HG02981 (cell line): ENCODE measurements around the gene SF3B6.
"Not testable (repeated sequence)": the region's sequence is repeated elsewhere in the genome, so short reads cannot be mapped to it uniquely, and the experiment has no call there.

Experiments
- ATAC-seq: cut with Tn5 transposase; IDR thresholded peaks from one replicate; pipeline ENCODE4 v1.9.1; 2021; ENCODE audit warnings: mild to moderate bottlenecking, moderate library complexity; ENCODE audit not compliant: unreplicated experiment

The SF3B6 gene

DNA sequence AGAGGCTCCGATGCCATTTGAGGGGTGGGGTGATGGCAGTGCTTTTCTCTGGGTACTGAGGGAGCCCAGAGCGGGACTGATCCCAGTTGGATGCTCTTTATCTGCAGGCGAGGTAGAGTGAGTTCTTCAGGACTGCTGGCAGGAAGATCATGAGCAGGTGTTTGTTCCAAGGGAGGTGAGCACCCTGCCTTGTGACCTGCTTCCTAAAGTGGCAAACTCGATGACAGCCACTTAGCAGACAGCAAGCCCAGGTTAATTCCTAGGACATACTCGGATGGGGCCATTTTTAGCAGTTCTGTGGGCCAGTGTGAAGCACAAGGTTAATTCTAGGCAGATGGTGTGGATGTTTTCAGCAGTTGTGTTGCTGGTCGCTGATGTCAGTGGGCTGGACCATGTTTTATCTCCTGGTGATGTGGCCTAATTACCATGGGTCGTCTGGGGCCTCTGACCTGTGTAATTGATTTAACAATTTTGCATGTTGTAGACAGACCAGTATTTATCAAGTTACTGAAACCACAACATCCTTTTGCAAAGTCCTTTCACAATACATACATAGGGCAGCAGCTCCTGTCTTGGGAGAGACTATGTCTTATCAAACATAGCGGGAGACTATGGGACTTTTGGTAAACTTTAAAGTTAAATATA is 21.6 kb downstream of the SF3B6 start:
- no peak for ATAC-seq

DNA sequence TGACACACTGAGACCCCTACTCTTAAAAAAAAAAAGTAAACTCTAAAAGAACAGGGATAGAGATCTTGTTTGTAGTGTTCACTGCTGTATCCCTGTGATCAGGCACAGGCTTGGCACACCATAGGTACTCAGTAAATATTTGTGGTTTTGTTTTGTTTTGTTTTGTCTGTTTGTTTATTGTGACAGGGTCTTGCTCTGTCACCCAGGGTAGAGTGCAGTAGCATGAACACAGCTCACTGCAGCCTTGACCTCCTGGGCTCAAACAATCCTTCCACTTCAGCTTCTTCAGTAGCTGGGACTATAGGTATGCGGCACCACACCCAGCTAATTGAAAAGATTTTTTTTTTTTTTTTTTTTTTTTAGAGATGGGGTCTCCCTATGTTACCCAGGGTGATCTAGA is 23.2 kb downstream of the SF3B6 start:
- no peak for ATAC-seq

DNA sequence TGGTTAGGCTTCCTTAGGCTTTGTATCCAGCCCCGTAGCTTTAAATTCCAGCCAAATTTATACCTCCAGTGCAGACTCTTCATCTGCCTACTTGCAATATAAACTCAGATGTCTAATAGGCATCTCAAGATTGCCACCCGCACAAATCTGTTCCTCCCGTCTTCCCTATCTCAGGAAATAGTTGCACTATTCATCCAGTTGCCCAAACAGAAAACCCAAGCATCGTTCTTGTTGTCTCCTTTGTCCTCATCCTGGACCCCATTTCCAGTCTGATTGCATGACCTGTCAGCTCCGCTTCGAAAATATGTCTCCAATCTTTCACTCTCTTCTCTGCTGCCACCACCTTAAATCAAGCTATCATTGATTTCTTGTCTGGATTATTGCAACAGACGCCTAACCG is 24.3 kb downstream of the SF3B6 start:
- no peak for ATAC-seq

DNA sequence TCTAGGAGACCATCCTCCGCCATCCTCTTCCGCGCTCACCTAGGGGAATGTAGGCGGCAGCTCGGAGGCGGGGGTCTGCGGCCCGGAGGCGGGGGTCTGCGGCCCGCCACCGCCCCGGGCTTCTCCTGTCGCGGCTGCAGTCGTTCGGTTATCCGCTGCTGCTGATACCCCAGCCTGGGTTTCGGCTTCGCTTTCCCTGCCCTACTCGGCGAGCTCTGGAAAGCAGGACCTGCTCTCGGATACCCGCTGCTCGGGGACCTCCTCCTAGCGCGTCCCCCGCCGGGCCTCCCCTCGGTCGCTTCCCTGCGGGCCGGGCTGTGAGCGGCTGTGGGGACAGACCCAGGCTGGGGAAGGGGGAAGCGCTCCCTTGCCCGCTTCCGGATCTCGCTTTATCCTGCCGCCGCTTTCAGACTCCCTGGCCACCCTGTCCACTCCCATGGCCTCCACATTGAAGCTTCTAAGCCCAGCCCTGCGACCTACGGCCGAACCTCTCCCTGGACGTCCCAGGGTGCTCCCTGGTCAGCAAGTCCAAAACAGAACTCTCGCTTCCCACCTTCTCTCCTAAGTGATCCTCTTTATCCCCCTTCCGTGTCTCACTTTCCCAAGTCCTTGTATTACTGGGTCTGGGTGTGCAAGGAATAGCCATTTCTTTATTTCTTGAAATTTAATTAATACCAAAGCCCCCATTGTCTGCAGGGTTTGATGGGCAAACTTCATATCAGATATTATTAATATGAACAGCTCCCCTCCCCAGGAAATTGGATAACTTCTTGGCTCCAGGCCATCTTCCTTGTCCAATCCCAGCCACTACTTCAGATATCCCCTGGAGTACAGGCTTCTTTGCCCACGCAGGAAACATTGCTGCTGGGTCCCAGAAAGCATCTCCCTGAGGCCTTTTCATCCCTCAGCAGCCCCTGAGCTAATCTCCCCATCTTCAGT is 25.8 kb downstream of the SF3B6 start:
- no peak for ATAC-seq

DNA sequence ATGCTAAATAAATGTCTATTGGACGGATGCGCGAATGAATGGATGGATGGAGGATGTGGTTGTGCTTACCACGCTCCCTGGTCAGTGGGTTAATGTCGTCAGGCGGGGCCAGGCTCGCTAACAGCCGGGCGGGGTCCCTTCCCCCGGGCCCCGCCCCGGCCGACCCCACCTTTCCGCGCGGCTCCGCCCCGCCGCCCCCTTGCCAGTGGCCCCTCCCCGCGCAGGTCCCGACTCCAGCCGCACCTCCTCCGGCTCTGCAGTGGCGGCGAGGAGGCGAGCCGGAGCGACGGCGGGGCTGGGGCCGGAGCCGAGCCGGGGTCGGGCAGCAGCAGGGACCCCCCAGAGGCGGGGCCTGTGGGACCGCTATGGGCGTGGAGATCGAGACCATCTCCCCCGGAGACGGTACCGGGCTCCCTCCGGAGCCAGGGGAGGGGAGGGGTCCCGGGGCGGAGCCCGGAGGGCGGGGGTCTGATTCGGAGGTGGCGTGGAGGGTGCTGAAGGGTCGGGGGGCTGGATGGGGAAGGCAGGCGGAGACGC is 26.6 kb downstream of the SF3B6 start, which contains the start of gene FKBP1B:
Gene FKBP1B, plus strand, starts transcription at position 257 of the 537 bp plus-strand sequence. Its CDS starts 109 bp downstream, at position 366.
- no peak for ATAC-seq

DNA sequence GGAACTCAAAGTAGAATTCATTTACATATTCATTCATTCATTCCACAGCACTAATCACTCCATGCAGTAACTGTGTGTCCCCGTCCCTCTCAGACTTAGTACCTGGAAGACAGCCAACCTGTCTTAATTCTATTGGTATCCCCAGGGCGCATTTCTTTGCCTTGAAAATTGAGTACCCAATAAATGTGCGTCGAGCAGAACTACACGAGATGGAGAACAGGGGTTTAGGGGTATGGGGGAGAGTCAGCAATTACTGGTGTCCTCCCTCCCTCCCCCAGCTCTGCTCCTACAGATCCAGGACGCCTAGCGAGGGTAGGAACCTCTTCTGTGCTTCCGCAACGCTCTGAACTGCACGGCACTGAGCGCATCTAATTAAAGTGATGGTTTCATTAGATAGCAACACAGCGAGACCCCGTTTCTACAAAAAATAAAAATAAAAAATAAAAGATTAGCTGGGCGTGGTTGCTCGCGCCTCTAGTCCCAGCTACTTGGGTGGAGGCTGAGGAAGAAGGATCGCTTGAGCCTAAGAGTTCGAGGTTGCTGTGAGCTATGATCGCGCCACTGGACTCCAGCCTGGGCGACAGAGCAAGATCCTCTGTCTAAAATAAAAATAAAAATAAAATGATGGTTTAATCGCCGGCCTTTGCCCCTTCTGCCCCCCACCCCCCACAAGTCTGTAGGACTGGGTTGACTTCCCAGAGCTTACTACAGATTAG is 27.2 kb downstream of the SF3B6 start:
- no peak for ATAC-seq

DNA sequence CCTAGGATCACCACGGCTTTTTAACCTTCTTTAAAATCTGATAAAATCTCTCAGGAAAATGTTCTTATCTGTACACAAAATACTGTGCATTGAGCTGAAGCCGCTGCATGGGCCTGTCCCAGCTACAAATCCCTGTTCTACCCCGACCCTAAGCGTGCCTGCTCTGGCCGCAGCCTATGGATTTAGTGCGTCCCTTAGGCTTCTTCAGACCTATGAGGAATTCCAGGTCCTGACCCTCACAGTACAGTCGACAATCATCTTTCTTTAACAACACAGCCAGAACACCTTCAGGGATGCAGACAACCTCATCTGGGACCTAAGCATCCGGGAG is 28.5 kb downstream of the SF3B6 start:
- ATAC-seq: no peak

DNA sequence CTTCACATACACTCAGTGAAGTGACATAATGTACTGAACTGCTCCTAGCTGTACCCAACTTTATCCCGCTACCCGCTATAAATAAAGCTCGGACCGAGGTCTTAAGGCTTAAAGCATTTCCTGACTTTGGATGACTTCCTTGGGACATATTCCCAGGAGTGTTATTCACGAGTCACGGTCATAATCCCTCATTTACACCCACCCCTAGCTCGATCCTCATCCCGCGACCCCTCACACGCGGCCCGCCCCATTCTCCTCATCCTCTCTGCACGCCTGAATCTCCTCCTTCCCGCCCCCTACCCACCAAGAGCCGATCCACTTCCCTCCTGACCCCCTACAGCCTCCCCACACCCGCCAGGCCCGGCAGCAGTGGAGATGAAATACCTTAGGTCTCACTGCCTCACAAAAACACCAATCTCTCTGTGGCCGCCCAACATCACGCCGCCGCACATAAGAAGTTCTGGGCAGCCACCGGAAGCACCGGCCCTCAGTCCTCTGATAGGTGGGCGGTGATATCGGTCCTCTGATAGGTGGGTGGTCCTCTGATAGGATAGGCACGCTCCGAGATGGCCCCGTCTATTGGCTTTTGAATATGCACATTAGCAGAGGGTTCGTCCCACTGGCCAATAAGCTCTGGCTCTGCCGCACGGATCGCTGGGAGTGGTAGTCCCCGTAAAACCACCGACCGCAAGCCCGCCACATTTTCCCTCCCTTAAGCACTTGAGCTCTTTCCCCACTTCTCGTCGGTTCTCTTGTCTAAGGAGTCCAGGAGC is 29.0 kb downstream of the SF3B6 start, which contains the start of gene WDCP:
Gene WDCP, minus strand, starts transcription at position 462 of the 773 bp plus-strand sequence. CDS start 7,897 bp downstream, outside the sequence.
- peak; percentile 100 for ATAC-seq

DNA sequence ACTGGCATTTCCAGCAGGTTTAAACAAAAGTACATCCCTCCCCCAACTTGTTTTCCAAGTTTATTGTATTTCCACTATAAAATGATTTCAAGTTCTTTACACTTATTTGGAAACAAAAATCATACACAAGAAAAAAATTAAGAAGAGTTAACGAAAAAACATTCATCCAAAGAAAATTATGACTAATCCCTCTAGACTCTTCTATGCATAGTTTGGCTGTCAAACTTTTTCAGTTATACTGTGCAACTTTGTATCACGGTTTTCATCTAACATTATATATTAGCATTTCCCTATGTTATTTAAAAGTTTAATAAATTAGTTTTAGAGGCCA is 29.6 kb downstream of the SF3B6 start:
- no peak for ATAC-seq

DNA sequence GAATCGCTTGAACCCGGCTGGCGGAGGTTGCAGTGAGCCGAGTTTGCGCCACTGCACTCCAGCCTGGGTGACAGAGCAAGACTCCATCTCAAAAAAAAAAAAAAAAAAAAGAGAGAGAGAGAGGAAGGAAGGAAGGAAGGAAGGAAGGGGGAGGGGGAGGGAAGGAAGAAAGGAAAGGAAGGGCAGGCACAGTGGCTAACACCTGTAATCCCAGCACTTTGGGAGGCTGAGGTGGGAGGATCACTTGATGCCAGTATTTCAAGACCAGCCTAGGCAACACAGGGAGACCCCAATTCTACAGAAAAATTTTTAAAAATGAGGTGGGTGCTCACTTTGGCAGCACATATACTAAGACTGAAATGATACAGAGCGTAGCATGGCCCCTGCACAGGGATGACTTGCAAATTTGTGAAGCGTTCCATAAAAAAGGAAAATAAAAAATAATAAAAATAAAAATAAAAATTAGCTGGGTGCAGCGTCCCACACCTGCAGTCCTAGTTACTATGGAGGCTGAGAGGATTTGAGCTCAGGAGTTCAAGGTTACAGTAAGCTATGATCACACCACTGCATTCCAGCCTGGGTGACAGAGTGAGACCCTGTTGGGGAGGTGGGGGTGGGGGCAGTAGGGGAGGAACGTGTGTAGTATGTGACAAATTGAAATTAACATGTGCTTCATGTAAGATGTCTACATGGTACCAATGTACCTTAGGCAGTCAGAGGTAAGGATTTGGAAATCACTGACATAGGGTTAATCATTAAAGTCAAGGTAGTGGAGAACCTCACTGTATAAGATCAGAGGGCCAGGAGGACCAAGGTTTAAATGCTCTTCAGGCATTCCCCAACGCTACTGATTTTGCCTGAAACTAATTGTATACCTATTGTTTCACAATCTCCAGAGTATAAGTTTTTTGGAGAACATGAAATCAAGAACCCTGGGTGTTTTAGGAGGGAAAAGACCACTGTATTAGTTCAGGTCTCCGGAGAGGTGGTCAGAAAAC is 30.3 kb downstream of the SF3B6 start:
- ATAC-seq: no peak

DNA sequence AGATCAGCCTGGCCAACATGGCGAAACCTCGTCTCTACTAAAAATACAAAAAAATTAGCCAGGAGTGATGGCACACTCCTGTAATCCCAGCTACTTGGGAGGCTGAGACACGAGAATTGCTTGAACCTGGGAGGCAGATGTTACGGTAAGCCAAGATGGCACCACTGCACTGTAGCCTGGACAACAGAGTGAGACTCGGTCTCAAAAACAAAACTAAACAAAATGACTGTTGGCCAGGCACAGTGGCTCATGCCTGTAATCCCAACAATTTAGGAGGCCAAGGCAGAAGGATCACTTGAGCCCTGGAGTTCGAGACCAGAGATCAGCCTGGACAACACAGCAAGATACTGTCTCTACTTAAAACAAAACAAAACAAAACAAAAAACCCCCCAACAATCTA is 33.0 kb downstream of the SF3B6 start:
- ATAC-seq: not testable (repeated sequence)

DNA sequence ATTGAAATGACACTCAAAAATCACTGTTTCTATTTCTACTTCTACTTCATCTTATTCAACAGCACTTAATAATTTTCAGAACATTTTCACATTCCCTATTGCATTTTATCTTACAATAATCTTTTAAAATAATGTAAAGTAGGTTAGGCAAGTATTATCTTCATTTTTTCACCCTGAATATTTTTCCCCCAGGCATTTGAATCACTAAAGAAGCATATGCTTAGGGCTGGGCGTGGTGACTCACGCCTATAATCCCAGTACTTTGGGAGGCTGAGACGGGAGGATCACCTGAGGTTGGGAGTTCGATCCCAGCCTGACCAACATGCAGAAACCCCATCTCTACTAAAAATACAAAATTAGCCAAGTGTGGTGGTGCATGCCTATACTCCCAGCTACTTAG is 35.6 kb downstream of the SF3B6 start:
- no peak for ATAC-seq

DNA sequence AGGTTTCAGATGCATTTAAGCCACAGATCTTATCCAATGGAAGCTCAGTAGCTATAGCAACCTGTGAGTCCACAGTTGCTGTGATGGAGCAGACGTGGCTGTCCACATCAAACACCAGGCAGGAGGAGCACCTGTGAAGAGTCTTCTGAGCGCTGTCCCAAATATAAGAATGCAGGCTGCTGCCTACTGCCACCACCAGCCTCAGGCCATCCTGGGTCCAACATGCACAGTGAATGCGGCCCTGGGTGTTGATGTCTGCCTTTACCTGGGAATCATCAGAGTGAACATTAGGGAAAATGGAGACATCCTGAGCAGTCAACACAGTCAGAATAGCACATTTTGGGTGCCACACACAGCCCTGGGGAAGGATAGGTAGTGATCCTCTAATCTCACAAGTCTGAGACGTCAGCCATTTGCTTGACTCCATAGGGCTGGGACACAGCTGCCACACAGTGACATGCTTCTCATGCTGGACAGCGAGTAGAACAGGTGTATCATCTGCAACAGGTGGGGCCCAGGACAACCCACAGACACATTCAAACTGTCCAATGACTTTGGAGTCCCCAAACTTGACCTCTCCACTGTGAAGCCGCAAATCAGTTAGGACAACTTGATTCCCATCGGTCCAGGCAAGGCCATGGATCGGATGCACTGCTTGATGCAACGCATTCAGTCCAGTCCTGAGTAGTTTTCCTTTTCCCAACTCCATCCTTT is 37.2 kb downstream of the SF3B6 start:
- no peak for ATAC-seq

DNA sequence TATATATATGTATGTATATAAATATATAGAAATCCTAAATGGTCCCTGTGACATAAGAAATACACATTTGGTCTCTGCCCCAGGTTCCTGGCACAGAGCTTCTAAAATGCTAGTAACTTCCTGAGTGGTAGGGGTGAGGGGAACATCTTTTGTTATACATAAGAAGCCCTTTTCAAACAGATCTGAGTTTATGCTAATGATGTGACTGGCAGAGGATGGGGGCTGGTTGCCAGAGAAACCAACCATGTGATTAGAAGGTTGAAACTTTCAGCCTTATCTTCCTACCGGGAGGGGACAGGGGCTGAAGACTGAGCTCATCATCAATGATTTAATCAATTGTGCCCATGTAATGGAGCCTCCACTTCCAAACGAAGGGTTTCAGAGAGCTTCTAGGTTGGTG is 49.9 kb downstream of the SF3B6 start:
- ATAC-seq: no peak

DNA sequence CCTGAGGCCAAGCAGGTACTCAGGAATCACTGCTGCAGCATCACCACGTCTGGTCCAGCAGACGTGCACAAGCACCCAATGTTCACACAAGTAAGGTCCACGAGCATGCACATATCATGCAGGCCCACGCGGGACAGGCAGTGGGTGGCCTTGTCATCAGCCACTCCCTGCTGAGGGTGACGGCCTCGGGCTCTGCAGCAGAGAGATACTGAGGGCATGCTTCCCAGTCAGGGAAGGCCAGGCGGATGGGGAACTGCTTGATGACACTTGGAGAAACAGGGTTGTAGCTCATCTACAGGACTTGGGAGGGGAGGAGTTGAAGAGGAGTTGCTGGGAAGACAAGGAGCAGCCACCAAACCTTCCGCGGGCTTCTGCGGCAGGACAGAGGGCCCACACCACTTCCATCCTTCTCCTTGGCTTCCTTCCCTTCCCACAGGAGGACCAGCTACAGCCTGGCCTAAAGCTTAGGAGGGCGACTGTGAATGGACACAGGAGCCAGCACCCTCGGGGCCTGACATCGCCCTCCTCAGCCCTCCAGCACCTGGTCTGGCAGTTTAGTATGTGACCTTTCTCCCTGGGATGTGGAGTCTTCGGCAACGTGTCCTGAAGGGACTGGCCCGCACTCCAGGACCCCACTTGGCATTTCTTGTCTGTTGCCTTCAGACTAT is 51.0 kb downstream of the SF3B6 start:
- ATAC-seq: no peak

DNA sequence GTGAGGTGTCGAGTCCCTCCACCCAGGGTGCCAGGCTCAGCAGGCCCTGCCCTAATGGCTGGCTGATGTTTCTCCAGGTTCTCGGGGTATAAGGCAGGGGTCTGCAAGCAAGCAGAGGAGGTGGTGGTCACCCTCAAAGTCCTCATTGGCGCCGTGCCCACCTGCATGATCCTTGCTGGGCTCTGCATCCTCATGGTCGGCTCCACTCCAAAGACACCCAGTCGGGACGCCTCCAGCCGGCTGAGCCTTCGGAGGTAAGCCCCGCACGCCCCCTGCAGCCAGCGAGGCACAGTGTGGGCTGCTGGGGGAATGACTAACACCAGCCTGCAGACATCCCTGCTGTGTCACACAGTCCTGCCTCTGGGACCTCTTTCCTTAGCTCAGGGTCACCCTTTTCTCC is 52.1 kb downstream of the SF3B6 start:
- no peak for ATAC-seq

DNA sequence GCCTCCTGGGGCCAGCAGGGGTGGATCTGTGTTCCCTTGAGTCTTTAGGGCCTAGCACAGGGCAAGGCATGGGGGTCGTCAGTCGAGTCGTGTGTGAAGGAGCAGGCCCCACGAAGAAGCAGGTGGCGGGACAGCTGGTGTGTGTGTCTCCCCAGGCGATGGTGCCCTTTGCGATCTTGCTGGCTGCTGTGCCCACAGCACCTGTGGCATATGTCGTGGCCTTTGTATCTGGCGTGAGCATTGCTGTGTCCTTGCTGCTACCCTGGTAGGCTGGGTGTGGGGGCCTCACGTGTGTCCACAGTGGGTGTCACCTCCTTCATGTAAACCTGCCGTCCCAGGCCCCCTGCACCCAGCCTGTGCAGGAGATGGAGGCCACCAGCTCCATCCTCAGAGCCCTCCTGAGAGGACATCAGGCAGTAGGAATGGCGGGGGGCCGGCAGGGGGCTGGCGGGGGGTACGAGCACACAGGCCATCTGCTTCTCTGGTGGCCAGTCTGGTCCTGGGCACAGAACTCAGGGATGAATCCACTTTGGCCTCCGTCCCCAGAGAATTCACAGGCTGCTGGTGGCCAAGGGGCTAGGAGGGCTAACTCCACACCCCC is 53.1 kb downstream of the SF3B6 start:
- no peak for ATAC-seq
